SU-DHL-6 (cell line): ENCODE data around the gene CGB3.

Source experiments
- H2AFZ ChIP-seq: fragments of 200-600 bp; sonication (generic); 2 replicates; pipeline ENCODE4 v1.6.1; 2014; ENCODE audit warnings: low read depth, mild to moderate bottlenecking, moderate library complexity, mixed read lengths, antibody characterized with exemption, low read length; ENCODE audit not compliant: severe bottlenecking
- H3F3A ChIP-seq: fragments of 200-600 bp; shearing (Covaris generic); 2 replicates; pipeline ENCODE4 v1.6.0; 2016; ENCODE audit warnings: antibody characterized with exemption, mild to moderate bottlenecking; ENCODE audit not compliant: insufficient read depth
- H3K27ac ChIP-seq: fragments of 200-600 bp; sonication (generic); 2 replicates; pipeline ENCODE4 v1.5.1; 2016; ENCODE audit warnings: low read depth, mild to moderate bottlenecking, low read length, moderate library complexity, mixed read lengths
- H3K27me3 ChIP-seq: fragments of 200-600 bp; sonication (generic), shearing (Covaris generic); 2 replicates; pipeline ENCODE4 v1.6.0; 2014; ENCODE audit warnings: mild to moderate bottlenecking, low read length
- H3K36me3 ChIP-seq: fragments of 200-600 bp; sonication (generic); 2 replicates; pipeline ENCODE4 v1.6.1; 2014; ENCODE audit warnings: mild to moderate bottlenecking, low read length, mixed read lengths
- H3K4me2 ChIP-seq: fragments of 300-600, 200-600 bp; shearing (Covaris generic), sonication (generic); 2 replicates; pipeline ENCODE4 v1.6.0; 2014; ENCODE audit warnings: low read length, low read depth, mild to moderate bottlenecking; ENCODE audit not compliant: poor library complexity, severe bottlenecking
- H3K4me3 ChIP-seq: fragments of 200-600 bp; sonication (generic); 2 replicates; pipeline ENCODE4 v1.5.1; 2014; ENCODE audit warnings: antibody characterized with exemption, low read length, mild to moderate bottlenecking, mixed read lengths; ENCODE audit not compliant: insufficient read depth, poor library complexity, severe bottlenecking
- H3K79me2 ChIP-seq: fragments of 200-600 bp; sonication (generic); 2 replicates; pipeline ENCODE4 v1.6.1; 2014; ENCODE audit warnings: mild to moderate bottlenecking, low read length, moderate library complexity; ENCODE audit not compliant: insufficient read depth
- H3K9ac ChIP-seq: fragments of 200-600 bp; sonication (generic); 2 replicates; pipeline ENCODE4 v1.7.0; 2014; ENCODE audit warnings: mild to moderate bottlenecking, low read length
- H3K9me2 ChIP-seq: fragments of 200-600 bp; sonication (generic); replicated peaks from 2 replicates; pipeline ENCODE4 v1.6.1; 2014; ENCODE audit warnings: low read length; ENCODE audit not compliant: insufficient read depth
- H3K9me3 ChIP-seq: fragments of 200-600 bp; sonication (generic); 2 replicates; pipeline ENCODE4 v1.6.1; 2014; ENCODE audit warnings: low read length, mixed read lengths; ENCODE audit not compliant: insufficient read depth
- H4K20me1 ChIP-seq: fragments of 200-600 bp; sonication (generic); 2 replicates; pipeline ENCODE4 v1.6.1; 2014; ENCODE audit warnings: low read depth, mild to moderate bottlenecking, antibody characterized with exemption, low read length, moderate library complexity, mixed read lengths
- EZH2phosphoT487 ChIP-seq: fragments of 200-600 bp; sonication (generic), shearing (Covaris generic); conservative IDR thresholded peaks from 2 replicates; pipeline ENCODE4 v1.6.1; 2018; ENCODE audit warnings: mild to moderate bottlenecking, antibody characterized with exemption, low read length, moderate library complexity, mixed read lengths
- TF ChIP-seq, protein P1 (sequence below): fragments of 200-600 bp; sonication (generic); IDR thresholded peaks from one replicate; pipeline ENCODE4 v1.5.1; 2017; ENCODE audit warnings: antibody characterized with exemption, mild to moderate bottlenecking, low read length, moderate library complexity; ENCODE audit not compliant: insufficient read depth, poor library complexity, severe bottlenecking

The CGB3 gene

GRCh38 chr19:48990400-48990799, 33.7 kb downstream of the CGB3 start:
- Histone ChIP-seq H3K79me2 (peaks cover 30% of the 10 kb centered on the region), H3K27me3 (no peaks in the 10 kb centered on the region), H4K20me1 (no peaks in the 10 kb centered on the region), H2AFZ (no peak overlapping the region), H3K9me2 (no peaks in the 10 kb centered on the region), H3K4me3 (no peak overlapping the region), H3K9me3 (no peaks in the 10 kb centered on the region), H3F3A (no peaks in the 10 kb centered on the region), H3K27ac (no peak overlapping the region), H3K36me3 (no peaks in the 10 kb centered on the region), H3K4me2 (no peak overlapping the region), H3K9ac (no peak overlapping the region)
- TF ChIP-seq, protein P1, sequence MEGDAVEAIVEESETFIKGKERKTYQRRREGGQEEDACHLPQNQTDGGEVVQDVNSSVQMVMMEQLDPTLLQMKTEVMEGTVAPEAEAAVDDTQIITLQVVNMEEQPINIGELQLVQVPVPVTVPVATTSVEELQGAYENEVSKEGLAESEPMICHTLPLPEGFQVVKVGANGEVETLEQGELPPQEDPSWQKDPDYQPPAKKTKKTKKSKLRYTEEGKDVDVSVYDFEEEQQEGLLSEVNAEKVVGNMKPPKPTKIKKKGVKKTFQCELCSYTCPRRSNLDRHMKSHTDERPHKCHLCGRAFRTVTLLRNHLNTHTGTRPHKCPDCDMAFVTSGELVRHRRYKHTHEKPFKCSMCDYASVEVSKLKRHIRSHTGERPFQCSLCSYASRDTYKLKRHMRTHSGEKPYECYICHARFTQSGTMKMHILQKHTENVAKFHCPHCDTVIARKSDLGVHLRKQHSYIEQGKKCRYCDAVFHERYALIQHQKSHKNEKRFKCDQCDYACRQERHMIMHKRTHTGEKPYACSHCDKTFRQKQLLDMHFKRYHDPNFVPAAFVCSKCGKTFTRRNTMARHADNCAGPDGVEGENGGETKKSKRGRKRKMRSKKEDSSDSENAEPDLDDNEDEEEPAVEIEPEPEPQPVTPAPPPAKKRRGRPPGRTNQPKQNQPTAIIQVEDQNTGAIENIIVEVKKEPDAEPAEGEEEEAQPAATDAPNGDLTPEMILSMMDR: no peak
- TF ChIP-seq EZH2phosphoT487: no peak

- Histone ChIP-seq H3K79me2 (peaks cover 24% of the 10 kb centered on the region), H3K27me3 (no peaks in the 10 kb centered on the region)
These were observed 34.3 kb downstream of the CGB3 start for GRCh38 chr19:48989701-48990291.

DNA sequence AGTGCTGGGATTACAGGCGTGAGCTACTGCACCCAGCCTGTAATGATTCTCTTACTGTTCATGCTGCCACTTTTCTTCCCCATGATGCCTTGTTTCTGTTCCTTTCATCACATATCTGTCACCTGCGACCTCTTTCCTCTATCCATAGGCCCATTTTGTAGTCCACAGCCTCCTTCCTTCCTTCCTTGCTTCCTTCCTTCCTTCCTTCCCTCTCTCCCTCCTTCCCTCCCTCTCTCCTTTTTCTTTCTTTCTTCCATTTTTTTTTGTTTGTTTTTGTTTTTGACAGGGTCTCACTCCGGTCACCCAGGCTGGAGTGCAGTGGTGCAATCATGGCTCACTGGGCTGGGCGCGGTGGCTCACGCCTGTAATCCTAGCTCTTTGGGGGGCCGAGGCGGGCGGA, 35.3 kb downstream of the CGB3 start:
- H3K9ac ChIP-seq: no peak overlapping the region
- no peak overlapping the region for H3K4me2 ChIP-seq
- H3K9me3 ChIP-seq: no peaks in the 10 kb centered on the region
- H3K9me2 ChIP-seq: no peaks in the 10 kb centered on the region
- H3K4me3 ChIP-seq: no peak overlapping the region
- H3K27ac ChIP-seq: no peak overlapping the region
- peaks cover 15% of the 10 kb centered on the region for H3K79me2 ChIP-seq
- H3K27me3 ChIP-seq: no peaks in the 10 kb centered on the region
- H2AFZ ChIP-seq: no peak overlapping the region
- H3F3A ChIP-seq: no peaks in the 10 kb centered on the region
- H3K36me3 ChIP-seq: no peaks in the 10 kb centered on the region
- no peaks in the 10 kb centered on the region for H4K20me1 ChIP-seq
- TF ChIP-seq, protein P1: no peak
- TF ChIP-seq EZH2phosphoT487: no peak

More at GRCh38 chr19:48989701-48990291, 34.3 kb downstream of the CGB3 start:
- Histone ChIP-seq H3K27ac (no peak overlapping the region), H3K4me3 (no peak overlapping the region), H3K9ac (no peak overlapping the region), H3K36me3 (no peaks in the 10 kb centered on the region), H3K9me3 (no peaks in the 10 kb centered on the region), H3F3A (no peaks in the 10 kb centered on the region), H3K4me2 (no peak overlapping the region), H3K9me2 (no peaks in the 10 kb centered on the region), H2AFZ (no peak overlapping the region), H4K20me1 (no peaks in the 10 kb centered on the region)
- no peak for TF ChIP-seq EZH2phosphoT487
- TF ChIP-seq, protein P1: no peak
